AG04450 (cell line): ENCODE results near the gene MIAT. TPM values are rescaled to one million over a fixed set of nuclear protein-coding genes. Genes with fewer than 3 reads are reported as not detected.

Experiments used
- CTCF ChIA-PET: fragments of 300-600, 350-600 bp; formaldehyde crosslinking; extraction: SDS; loops from one replicate; lab custom pipeline; 2022; ENCODE audit warnings: antibody characterized with exemption, inconsistent platforms; lab: Charles Lee
- POLR2A ChIA-PET: fragments of 350-600 bp; formaldehyde crosslinking; extraction: SDS; loops from one replicate; lab custom pipeline; 2021; ENCODE audit warnings: antibody characterized with exemption, inconsistent platforms; lab: Yijun Ruan, JAX
- DNase-seq: peaks from one replicate; pipeline ENCODE4 v3.0.0-alpha.2; 2011; ENCODE audit warnings: low read depth, low spot score
- H3K27ac ChIP-seq: one replicate; pipeline ENCODE4 v1.5.1; 2012; ENCODE audit warnings: low read depth, low read length, control low read depth
- H3K27me3 ChIP-seq: one replicate; pipeline ENCODE4 v1.6.0; 2012; ENCODE audit warnings: low read length; ENCODE audit not compliant: control insufficient read depth, insufficient read depth
- H3K4me3 ChIP-seq: 2 replicates; pipeline ENCODE4 v1.5.1; 2011; ENCODE audit warnings: mild to moderate bottlenecking, low read depth, low read length, control low read depth
- H3K9me3 ChIP-seq: 2 replicates; pipeline ENCODE4 v1.5.1; 2012; ENCODE audit warnings: low read length; ENCODE audit not compliant: control insufficient read depth, insufficient read depth
- polyA plus RNA-seq: library from polyadenylated mRNA; depleted of rRNA; stranded (reverse); fragments of >200 nt; gene quantifications from 2 replicates; pipeline ENCODE4 v1.2.3, GENCODE V29; 2011
- TF ChIP-seq, protein P1 (sequence below): IDR thresholded peaks from 2 replicates; pipeline ENCODE4 v1.5.1; 2011; ENCODE audit warnings: low read depth, low read length, control low read depth, inconsistent platforms

Gene MIAT
- polyA plus RNA-seq, 1 experiment: 7.8 TPM

DNA sequence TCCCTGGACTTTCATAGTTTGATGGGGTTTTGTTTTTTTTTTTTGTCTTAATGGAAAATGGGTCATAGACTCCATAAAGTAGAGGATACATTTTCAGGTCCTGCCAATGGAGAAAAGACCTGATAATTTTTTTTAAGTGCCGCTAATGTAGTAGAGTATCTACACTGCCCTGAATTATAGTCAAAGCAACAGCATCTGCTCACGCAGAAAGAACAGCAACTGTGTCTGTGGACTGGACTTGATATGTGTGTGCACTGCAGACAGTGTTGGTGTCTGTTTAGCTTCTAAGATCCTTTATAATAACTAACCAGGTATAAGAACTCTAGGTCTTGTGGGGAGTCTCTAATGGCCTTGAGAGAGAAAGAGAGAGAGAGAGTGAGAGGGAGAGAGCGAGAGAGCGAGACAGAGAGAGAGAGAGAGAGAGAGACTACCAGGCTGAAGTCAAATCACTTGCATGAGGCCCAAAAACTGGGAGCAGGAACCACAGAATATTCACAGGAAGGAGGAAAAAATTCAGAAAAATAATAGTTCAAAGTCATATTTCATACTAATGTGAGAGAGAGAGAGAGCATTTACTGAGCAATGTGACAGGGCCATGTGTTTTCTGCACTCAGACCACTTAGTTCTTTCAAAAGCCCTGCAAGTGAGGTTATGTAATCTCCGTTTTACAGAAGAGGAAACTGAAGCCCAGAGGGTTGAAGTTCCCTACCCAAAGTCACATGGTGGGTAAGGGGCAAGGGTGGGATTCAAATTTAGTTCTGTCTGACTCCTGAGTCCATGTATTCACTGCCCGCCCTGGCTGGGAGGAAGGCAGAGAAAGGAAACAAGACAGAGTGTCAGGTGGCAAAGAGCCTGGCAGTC is 8.6 kb upstream of the MIAT start:
- H3K9me3 ChIP-seq: no peaks in the 10 kb centered on the region; the same call in 1 of the 2 replicates
- ChIA-PET CTCF (no interaction called here), POLR2A (no interaction called here)
- no peak overlapping the region for H3K4me3 ChIP-seq
- no peak for DNase-seq
- TF ChIP-seq, protein P1, sequence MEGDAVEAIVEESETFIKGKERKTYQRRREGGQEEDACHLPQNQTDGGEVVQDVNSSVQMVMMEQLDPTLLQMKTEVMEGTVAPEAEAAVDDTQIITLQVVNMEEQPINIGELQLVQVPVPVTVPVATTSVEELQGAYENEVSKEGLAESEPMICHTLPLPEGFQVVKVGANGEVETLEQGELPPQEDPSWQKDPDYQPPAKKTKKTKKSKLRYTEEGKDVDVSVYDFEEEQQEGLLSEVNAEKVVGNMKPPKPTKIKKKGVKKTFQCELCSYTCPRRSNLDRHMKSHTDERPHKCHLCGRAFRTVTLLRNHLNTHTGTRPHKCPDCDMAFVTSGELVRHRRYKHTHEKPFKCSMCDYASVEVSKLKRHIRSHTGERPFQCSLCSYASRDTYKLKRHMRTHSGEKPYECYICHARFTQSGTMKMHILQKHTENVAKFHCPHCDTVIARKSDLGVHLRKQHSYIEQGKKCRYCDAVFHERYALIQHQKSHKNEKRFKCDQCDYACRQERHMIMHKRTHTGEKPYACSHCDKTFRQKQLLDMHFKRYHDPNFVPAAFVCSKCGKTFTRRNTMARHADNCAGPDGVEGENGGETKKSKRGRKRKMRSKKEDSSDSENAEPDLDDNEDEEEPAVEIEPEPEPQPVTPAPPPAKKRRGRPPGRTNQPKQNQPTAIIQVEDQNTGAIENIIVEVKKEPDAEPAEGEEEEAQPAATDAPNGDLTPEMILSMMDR: no peak
- H3K27ac ChIP-seq: no peak overlapping the region
- peaks cover 40% of the 10 kb centered on the region for H3K27me3 ChIP-seq

- no peaks in the 10 kb centered on the region; the same call in 1 of the 2 replicates for H3K9me3 ChIP-seq
- no peak for DNase-seq
- ChIA-PET POLR2A (no interaction called here), CTCF (no interaction called here)
- peaks cover 53% of the 10 kb centered on the region for H3K27me3 ChIP-seq
- H3K27ac ChIP-seq: no peak overlapping the region
- TF ChIP-seq, protein P1: no peak
- H3K4me3 ChIP-seq: no peak overlapping the region
These were observed 6.5 kb upstream of the MIAT start for GRCh38 chr22:26650722-26651421.

DNA sequence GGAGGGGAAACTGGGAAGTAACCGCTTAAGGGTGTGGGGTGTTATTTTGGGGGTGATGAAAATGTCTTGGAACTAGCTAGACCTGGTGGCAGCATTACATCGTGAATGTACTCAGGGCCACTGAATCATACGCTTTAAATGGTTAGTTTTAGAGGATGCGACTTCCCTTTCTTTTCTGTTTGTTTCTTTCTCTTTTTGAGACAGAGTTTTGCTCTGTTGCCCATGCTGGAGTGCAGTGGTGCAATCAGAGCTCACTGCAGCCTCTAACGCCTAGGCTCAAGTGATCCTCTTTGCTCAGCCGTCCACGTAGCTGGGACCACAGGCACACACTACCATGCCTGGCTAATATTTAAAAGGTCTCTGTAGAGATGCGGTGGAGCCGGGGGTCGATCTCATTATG is 5.6 kb upstream of the MIAT start:
- Histone ChIP-seq H3K4me3 (no peak overlapping the region), H3K27ac (no peak overlapping the region), H3K27me3 (peaks cover 53% of the 10 kb centered on the region), H3K9me3 (no peaks in the 10 kb centered on the region; the same call in 1 of the 2 replicates)
- ChIA-PET POLR2A (interaction anchor here (0.5 kb wide), 1 partner anchor 165 kb away, joined by 6 read pairs; no protein-coding TSS in a partner anchor), CTCF (no interaction called here)
- TF ChIP-seq, protein P1: no peak
- DNase-seq: no peak

DNA sequence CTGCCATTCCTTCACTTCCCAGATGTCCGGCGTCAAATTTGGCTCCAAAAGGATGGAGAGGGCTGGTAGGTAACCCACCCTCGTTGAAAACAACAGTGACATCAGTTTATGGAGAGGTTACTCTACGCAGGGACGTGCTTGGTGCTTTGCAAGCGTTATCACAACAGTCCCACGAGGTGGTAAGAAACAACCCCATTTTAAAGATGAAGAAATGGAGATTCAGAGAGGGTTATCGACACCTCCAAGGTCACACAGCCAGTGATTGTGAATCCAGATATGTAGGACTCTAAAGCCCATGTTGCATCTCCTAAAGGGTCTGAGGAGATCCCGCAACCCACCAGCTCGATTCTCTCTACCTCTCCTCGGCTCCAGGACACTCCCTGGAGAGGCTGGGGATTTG is 773 bp downstream of the MIAT start:
- Histone ChIP-seq H3K27me3 (peaks cover 26% of the 10 kb centered on the region), H3K4me3 (peak overlapping the region; percentile 69), H3K9me3 (no peaks in the 10 kb centered on the region), H3K27ac (peak overlapping the region; percentile 57)
- ChIA-PET CTCF (interaction anchor here (0.6 to 1.6 kb wide), 2 partner anchors 8 to 673 kb away, joined by 4 to 5 read pairs; no protein-coding TSS in a partner anchor), POLR2A (no interaction called here)
- no peak for DNase-seq
- TF ChIP-seq, protein P1: no peak
